H1 (cell line): ENCODE results near the gene EIF4E1B. TPM values are rescaled to one million over a fixed set of nuclear protein-coding genes. Genes with fewer than 3 reads are reported as not detected.

Experiments used
- CTCF ChIA-PET: fragments of 300-600 bp; sonication (Branson Sonifier 250); formaldehyde crosslinking; loops from one replicate; lab custom pipeline; 2021; ENCODE audit not compliant: partially characterized antibody; lab: Charles Lee
- POLR2A ChIA-PET: fragments of 300-600 bp; sonication (Branson Sonifier 250); formaldehyde crosslinking; loops from one replicate; lab custom pipeline; 2021; ENCODE audit warnings: inconsistent platforms; ENCODE audit not compliant: partially characterized antibody; lab: Charles Lee
- DNase-seq, 2 experiments: peaks; one replicate each; pipeline versions ENCODE4 v3.0.0 to v3.0.0-alpha.2; 2010 to 2022; ENCODE audit warnings: low spot score in 2 of 2, low read depth in 1 of 2, mixed read lengths in 1 of 2
- FAIRE-seq: peaks from 2 replicates; lab custom pipeline; 2011; peaks lifted over from hg19 to GRCh38; lab: Jason Lieb, UNC
- H2AFZ ChIP-seq: 2 replicates; pipeline ENCODE4 v1.8.1; 2012; ENCODE audit warnings: low read length, inconsistent platforms
- H2AK5ac ChIP-seq: 2 replicates; pipeline ENCODE4 v1.6.1; 2013; ENCODE audit warnings: low read depth, low read length
- H2BK120ac ChIP-seq: replicated peaks from 2 replicates; pipeline ENCODE3; 2013; ENCODE audit warnings: low read depth, low read length, inconsistent platforms
- H2BK12ac ChIP-seq: 2 replicates; pipeline ENCODE4 v1.6.1; 2013; ENCODE audit warnings: low read depth, low read length
- H2BK15ac ChIP-seq: 2 replicates; pipeline ENCODE4 v1.6.1; 2013; ENCODE audit warnings: low read length
- H2BK20ac ChIP-seq: 2 replicates; pipeline ENCODE4 v1.6.1; 2013; ENCODE audit warnings: low read length
- H2BK5ac ChIP-seq: 2 replicates; pipeline ENCODE4 v1.6.1; 2013; ENCODE audit warnings: low read depth, low read length
- H3K14ac ChIP-seq: 2 replicates; pipeline ENCODE4 v1.6.1; 2013; ENCODE audit warnings: inconsistent platforms; ENCODE audit not compliant: insufficient read length
- H3K18ac ChIP-seq: 2 replicates; pipeline ENCODE4 v1.6.1; 2013; ENCODE audit warnings: low read length; ENCODE audit errors: extremely low read depth
- H3K23ac ChIP-seq: 2 replicates; pipeline ENCODE4 v1.6.1; 2013; ENCODE audit warnings: inconsistent platforms; ENCODE audit not compliant: insufficient read length
- H3K23me2 ChIP-seq: 2 replicates; pipeline ENCODE4 v1.6.1; 2013; ENCODE audit warnings: low read depth, low read length
- H3K27ac ChIP-seq: 2 replicates; pipeline ENCODE4 v1.6.1; 2011; ENCODE audit warnings: low read depth, low read length, inconsistent platforms
- H3K27me3 ChIP-seq, 4 experiments: replicated peaks in 1 of 4; 1 replicate in 1 of 4; 2 replicates in 3 of 4; pipeline versions ENCODE4 v1.6.1 to v1.8.1; 2011 to 2013; ENCODE audit warnings: low read length in 3 of 4, mild to moderate bottlenecking in 3 of 4, inconsistent platforms in 2 of 4, mixed read lengths in 2 of 4, moderate library complexity in 1 of 4; ENCODE audit not compliant: control insufficient read depth in 3 of 4, insufficient read depth in 3 of 4; ENCODE audit errors: extremely low read depth in 1 of 4
- H3K36me3 ChIP-seq, 4 experiments: 2 replicates each; pipeline versions ENCODE4 v1.6.1 to v1.8.1; 2011 to 2013; ENCODE audit warnings: mild to moderate bottlenecking in 4 of 4, low read length in 3 of 4, moderate library complexity in 2 of 4, control low read depth in 1 of 4, inconsistent platforms in 1 of 4; ENCODE audit not compliant: insufficient read depth in 4 of 4, control insufficient read depth in 2 of 4
- H3K4ac ChIP-seq: replicated peaks from 2 replicates; pipeline ENCODE3; 2013; ENCODE audit warnings: low read length, low read depth, mixed read lengths, inconsistent platforms; ENCODE audit not compliant: insufficient read length
- H3K4me1 ChIP-seq, 4 experiments: replicated peaks in 1 of 4; 1 replicate in 1 of 4; 2 replicates in 3 of 4; pipeline versions ENCODE4 v1.6.1 to v1.8.1; 2011 to 2013; ENCODE audit warnings: low read length in 3 of 4, inconsistent platforms in 2 of 4, mixed read lengths in 1 of 4; ENCODE audit not compliant: insufficient read depth in 4 of 4, control insufficient read depth in 3 of 4
- H3K4me2 ChIP-seq, 2 experiments: 2 replicates each; pipeline versions ENCODE4 v1.6.1 to v1.8.1; 2011 to 2013; ENCODE audit warnings: low read depth in 2 of 2, low read length in 2 of 2, control low read depth in 1 of 2, inconsistent platforms in 1 of 2, mild to moderate bottlenecking in 1 of 2; ENCODE audit not compliant: insufficient read depth in 1 of 2
- H3K4me3 ChIP-seq, 4 experiments: fragments of 200-600, 300-600 bp in 1 of 4; sonication (generic), shearing (Covaris generic), sonication (Bioruptor Twin) in 1 of 4; 2 replicates each; pipeline versions ENCODE4 v1.5.1 to v1.8.1; 2011 to 2016; ENCODE audit warnings: low read length in 4 of 4, low read depth in 3 of 4, control low read depth in 2 of 4, inconsistent platforms in 2 of 4, mild to moderate bottlenecking in 2 of 4, mixed read lengths in 1 of 4, moderate library complexity in 1 of 4; ENCODE audit not compliant: insufficient read depth in 2 of 4; ENCODE audit errors: extremely low read depth in 1 of 4
- H3K56ac ChIP-seq: replicated peaks from 2 replicates; pipeline ENCODE3; 2013; ENCODE audit warnings: low read depth, mild to moderate bottlenecking, mixed read lengths, low read length, inconsistent platforms; ENCODE audit not compliant: insufficient read length
- H3K79me1 ChIP-seq: 2 replicates; pipeline ENCODE4 v1.6.1; 2013; ENCODE audit warnings: low read depth, low read length, control low read depth
- H3K79me2 ChIP-seq, 2 experiments: 2 replicates each; pipeline versions ENCODE4 v1.6.1 to v1.8.1; 2012 to 2013; ENCODE audit warnings: low read length in 2 of 2, mild to moderate bottlenecking in 2 of 2, inconsistent platforms in 1 of 2; ENCODE audit not compliant: insufficient read depth in 2 of 2, control insufficient read depth in 1 of 2
- H3K9ac ChIP-seq, 4 experiments: replicated peaks in 1 of 4; 1 replicate in 1 of 4; 2 replicates in 3 of 4; pipeline versions ENCODE4 v1.6.1 to v1.8.1; 2011 to 2013; ENCODE audit warnings: low read depth in 3 of 4, low read length in 3 of 4, control low read depth in 2 of 4, mild to moderate bottlenecking in 2 of 4, moderate library complexity in 2 of 4, inconsistent platforms in 1 of 4; ENCODE audit errors: extremely low read depth in 1 of 4
- H3K9me3 ChIP-seq, 2 experiments: 2 replicates each; pipeline versions ENCODE4 v1.6.1 to v1.8.1; 2012 to 2013; ENCODE audit warnings: mild to moderate bottlenecking in 2 of 2, moderate library complexity in 2 of 2, control low read depth in 1 of 2, inconsistent platforms in 1 of 2, low read depth in 1 of 2, low read length in 1 of 2, mixed read lengths in 1 of 2; ENCODE audit not compliant: insufficient read depth in 2 of 2
- H4K20me1 ChIP-seq, 2 experiments: replicated peaks in 1 of 2; 2 replicates each; pipeline versions ENCODE3 to v1.8.1; 2011 to 2013; ENCODE audit warnings: inconsistent platforms in 2 of 2, low read length in 2 of 2, mild to moderate bottlenecking in 1 of 2; ENCODE audit not compliant: insufficient read depth in 2 of 2, control insufficient read depth in 1 of 2
- H4K5ac ChIP-seq: 2 replicates; pipeline ENCODE4 v1.6.1; 2013; ENCODE audit warnings: low read length, low read depth, mixed read lengths, inconsistent platforms; ENCODE audit not compliant: insufficient read length
- H4K8ac ChIP-seq: 2 replicates; pipeline ENCODE4 v1.8.0; 2013; ENCODE audit warnings: mild to moderate bottlenecking, moderate library complexity, low read length, inconsistent platforms; ENCODE audit not compliant: insufficient read depth; ENCODE audit errors: extremely low read depth
- H4K91ac ChIP-seq: replicated peaks from 2 replicates; pipeline ENCODE3; 2013; ENCODE audit warnings: low read length, mixed read lengths, inconsistent platforms; ENCODE audit not compliant: insufficient read length
- BRCA1 ChIP-seq: IDR thresholded peaks from 2 replicates; pipeline ENCODE4 v1.6.1; 2012; ENCODE audit warnings: low read depth, low read length, improper control_type of control experiment
- CTBP2 ChIP-seq: IDR thresholded peaks from 2 replicates; pipeline ENCODE4 v1.7.0; 2011; ENCODE audit warnings: borderline replicate concordance, mild to moderate bottlenecking, moderate library complexity, mixed read lengths, low read length; ENCODE audit not compliant: insufficient read depth, insufficient read length
- EP300 ChIP-seq, 2 experiments: IDR thresholded peaks; 1 replicate in 1 of 2; 2 replicates in 1 of 2; pipeline ENCODE4 v1.6.1; 2011 to 2012; ENCODE audit warnings: low read depth in 2 of 2, low read length in 2 of 2, mild to moderate bottlenecking in 2 of 2, borderline replicate concordance in 1 of 2, inconsistent platforms in 1 of 2, moderate library complexity in 1 of 2
- FOSL1 ChIP-seq: IDR thresholded peaks from 2 replicates; pipeline ENCODE4 v1.6.1; 2011; ENCODE audit warnings: mild to moderate bottlenecking, low read depth, low read length, moderate library complexity; ENCODE audit not compliant: insufficient read depth
- GTF2F1 ChIP-seq: IDR thresholded peaks from 2 replicates; pipeline ENCODE4 v1.6.1; 2012; ENCODE audit warnings: low read depth, low read length, improper control_type of control experiment, borderline replicate concordance
- JUN ChIP-seq: IDR thresholded peaks from 2 replicates; pipeline ENCODE4 v1.6.1; 2011; ENCODE audit warnings: low read depth, mild to moderate bottlenecking, improper control_type of control experiment, low read length
- POU5F1 ChIP-seq: IDR thresholded peaks from 2 replicates; pipeline ENCODE4 v1.6.1; 2011; ENCODE audit warnings: low read depth, mild to moderate bottlenecking, low read length, moderate library complexity
- RBBP5 ChIP-seq: IDR thresholded peaks from 2 replicates; pipeline ENCODE4 v1.7.1; 2012; ENCODE audit warnings: low read depth, mild to moderate bottlenecking, inconsistent platforms, low read length, moderate library complexity, borderline replicate concordance
- RNF2 ChIP-seq: fragments of 200-900, 300-1000 bp; sonication (generic); IDR thresholded peaks from 2 replicates; pipeline ENCODE4 v1.7.1; 2016; ENCODE audit warnings: borderline replicate concordance, low read depth, mild to moderate bottlenecking, antibody characterized with exemption, low read length; ENCODE audit not compliant: poor library complexity, severe bottlenecking; ENCODE audit errors: missing control alignments
- SP2 ChIP-seq: IDR thresholded peaks from 2 replicates; pipeline ENCODE4 v1.6.1; 2012; ENCODE audit warnings: mild to moderate bottlenecking, low read length, inconsistent platforms
- TAF7 ChIP-seq: optimal IDR thresholded peaks from 2 replicates; pipeline ENCODE3; 2011; ENCODE audit warnings: low read depth, mild to moderate bottlenecking, inconsistent platforms, low read length, moderate library complexity, borderline replicate concordance
- TCF12 ChIP-seq: IDR thresholded peaks from 2 replicates; pipeline ENCODE4 v1.6.1; 2011; ENCODE audit warnings: low read depth, mild to moderate bottlenecking, low read length
- YY1 ChIP-seq: IDR thresholded peaks from 2 replicates; pipeline ENCODE4 v1.6.1; 2011; ENCODE audit warnings: low read depth, mild to moderate bottlenecking, low read length
- WGBS, 2 experiments: shearing (Covaris generic) in 1 of 2; methylation state at CpG; one replicate each; pipeline versions ENCODE4 v1.1.6 to v1.1.7; 2013 to 2015; ENCODE audit warnings: low lambda C conversion rate in 2 of 2, mixed read lengths in 2 of 2, inconsistent platforms in 1 of 2, low coverage in 1 of 2, missing lambda C conversion rate in 1 of 2; ENCODE audit not compliant: insufficient replicate concordance in 2 of 2, insufficient coverage in 1 of 2, insufficient read length in 1 of 2; ENCODE audit errors: extremely low coverage in 1 of 2, missing lambda C conversion rate in 1 of 2; 5-methylcytosine and 5-hydroxymethylcytosine counted together
- polyA plus RNA-seq, 7 experiments: library from polyadenylated mRNA; depleted of rRNA in 3 of 7; stranded (reverse) in 5 of 7; unstranded in 2 of 7; fragments of >200 nt in 5 of 7; fragments of 200-250 nt in 2 of 7; gene quantifications; 1 replicate in 5 of 7; 2 replicates in 1 of 7; 4 replicates in 1 of 7; pipeline versions ENCODE4 v1.2.1 to v1.2.3, GENCODE V29; 2011 to 2013; ENCODE audit warnings: missing spikeins in 2 of 7, mixed read lengths in 2 of 7
- total RNA-seq: library from RNA; stranded (reverse); fragmentation: NEBNext Ultra II Directional; extraction: Animal tissue kit (Norgen Biotek cat#: 25700); gene quantifications from 2 replicates; pipeline ENCODE4 v1.2.1, GENCODE V29; 2021

EIF4E1B gene
- total and polyA plus RNA-seq, 2 of the 8 experiments (the other 6 are each of a cell fraction or from before 2014, with no cell fraction given): 0.97 to 1.3 TPM

DNA sequence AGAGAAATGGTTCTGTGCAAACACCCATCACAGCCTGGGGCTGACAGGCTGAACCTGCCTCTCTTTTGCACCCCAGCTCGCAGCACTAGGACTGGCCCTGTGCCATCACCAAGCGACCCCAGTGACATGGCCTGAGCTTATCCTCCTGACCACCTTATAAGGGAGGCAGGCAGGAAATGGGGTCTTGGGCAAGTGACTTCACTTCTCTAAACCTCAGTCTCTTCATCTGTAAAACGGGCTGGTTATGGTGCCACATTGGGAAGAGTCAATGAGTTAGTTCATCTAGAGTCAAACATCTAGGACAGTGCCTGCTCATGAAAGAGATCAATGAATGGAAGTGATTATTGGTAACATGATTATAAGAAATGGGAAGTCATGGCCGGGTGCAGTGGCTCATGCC, 6.3 kb upstream of the EIF4E1B start:
- Histone ChIP-seq H3K23ac (no peak overlapping the region), H3K27ac (no peak overlapping the region), H2BK15ac (no peak overlapping the region), H4K8ac (no peak overlapping the region), H2BK20ac (no peak overlapping the region), H3K4me3 (no peak overlapping the region), H2BK5ac (no peak overlapping the region), H3K56ac (no peak overlapping the region), H4K91ac (no peak overlapping the region), H2AFZ (no peak overlapping the region), H3K79me2 (no peaks in the 10 kb centered on the region), H3K18ac (no peak overlapping the region), H3K4me1 (peaks cover 2 to 27% (median 16%) of the 10 kb centered on the region in 4 experiments), H2AK5ac (no peak overlapping the region), H2BK120ac (no peak overlapping the region), H4K20me1 (peaks cover 0 to 4% of the 10 kb centered on the region in 2 experiments), H3K9me3 (peaks cover 0 to 6% of the 10 kb centered on the region in 2 experiments; a peak in 1 of 4 replicates), H3K36me3 (no peaks in the 10 kb centered on the region), H3K27me3 (peaks cover 9 to 39% (median 24%) of the 10 kb centered on the region in 4 experiments), H3K9ac (no peak overlapping the region), H3K79me1 (no peaks in the 10 kb centered on the region), H3K4ac (no peak overlapping the region), H2BK12ac (no peak overlapping the region), H3K14ac (no peak overlapping the region), H3K23me2 (peaks cover 1% of the 10 kb centered on the region; the same call in 1 of the 2 replicates), H3K4me2 (no peak overlapping the region), H4K5ac (no peak overlapping the region)
- POLR2A ChIA-PET: interaction anchor here (0.9 kb wide), 1 partner anchor 12 kb away, joined by 3 read pairs; no protein-coding TSS in a partner anchor
- no peak for FAIRE-seq
- 89% methylated on average over 4 of the region's 4 CpGs; no CpG with 5 or more reads in 1 of the 2 experiments for WGBS, 2 experiments
- CTCF ChIA-PET: interaction anchor here (1.4 to 1.6 kb wide), 2 partner anchors 9 to 16 kb away, joined by 3 to 6 read pairs; no protein-coding TSS in a partner anchor
- no peak for DNase-seq
- TF ChIP-seq TCF12 (no peak), GTF2F1 (no peak), TAF7 (no peak), RNF2 (no peak), JUN (no peak), RBBP5 (no peak), YY1 (no peak), BRCA1 (no peak), FOSL1 (no peak), CTBP2 (no peak), POU5F1 (no peak), SP2 (no peak), EP300 (IDR thresholded peaks at IDR 0.05; ENCODE audit: borderline replicate concordance in 1 of 2, low read depth in 2 of 2, low read length in 2 of 2) (no peak)
